Osteocyte (in vitro differentiated cells): ENCODE results near the gene KRT73. TPM values are rescaled to one million over a fixed set of nuclear protein-coding genes. Genes with fewer than 3 reads are reported as not detected.

Experiments
- DNase-seq: peaks from one replicate; pipeline ENCODE4 v3.0.0; 2021; ENCODE audit warnings: mixed read lengths; ENCODE audit not compliant: unreplicated experiment; ENCODE audit errors: extremely low spot score
- H3K27ac Mint-ChIP-seq: one replicate; pipeline ENCODE4 v1.8.0; 2021; ENCODE audit warnings: mild to moderate bottlenecking, mixed read lengths; ENCODE audit not compliant: unreplicated experiment
- H3K27me3 Mint-ChIP-seq: one replicate; pipeline ENCODE4 v1.8.0; 2021; ENCODE audit warnings: mixed read lengths; ENCODE audit not compliant: unreplicated experiment
- H3K36me3 Mint-ChIP-seq: one replicate; pipeline ENCODE4 v1.8.0; 2021; ENCODE audit warnings: mixed read lengths; ENCODE audit not compliant: unreplicated experiment
- H3K4me1 Mint-ChIP-seq: one replicate; pipeline ENCODE4 v1.8.0; 2021; ENCODE audit warnings: mixed read lengths; ENCODE audit not compliant: unreplicated experiment
- H3K4me3 Mint-ChIP-seq: one replicate; pipeline ENCODE4 v1.8.0; 2021; ENCODE audit warnings: mild to moderate bottlenecking, moderate library complexity, mixed read lengths; ENCODE audit not compliant: unreplicated experiment
- H3K9me3 Mint-ChIP-seq: one replicate; pipeline ENCODE4 v1.8.0; 2021; ENCODE audit warnings: mixed read lengths; ENCODE audit not compliant: unreplicated experiment
- total RNA-seq: library from RNA; stranded (reverse); gene quantifications from 2 replicates; pipeline ENCODE4 v1.2.1, GENCODE V29; 2021
- TF ChIP-seq, protein P1 (sequence below): fragments of 200-600 bp; sonication (generic); IDR thresholded peaks from 2 replicates; pipeline ENCODE4 v1.5.0; 2021; ENCODE audit warnings: antibody characterized with exemption, mild to moderate bottlenecking, moderate library complexity

KRT73 gene
- total RNA-seq, 1 donor from 2014 or later, result not detected

DNA sequence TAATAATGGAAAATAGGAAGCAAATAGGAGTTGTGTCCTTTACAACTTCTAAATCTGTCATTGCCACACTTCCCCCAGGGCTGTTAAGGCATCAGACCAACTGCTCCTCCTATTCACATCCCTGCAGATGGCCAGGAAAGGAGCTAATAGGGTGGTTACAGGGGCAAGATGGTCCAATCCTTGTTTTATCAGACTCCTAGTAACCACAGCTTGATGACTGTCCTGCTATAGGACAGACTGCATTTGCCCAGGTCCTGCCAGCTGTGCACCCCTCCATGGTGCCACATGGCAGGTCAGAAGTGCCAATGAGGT is 44.5 kb upstream of the KRT73 start:
- Mint-ChIP-seq H3K9me3 (no peaks in the 10 kb centered on the region), H3K27me3 (peaks cover 49% of the 10 kb centered on the region), H3K4me1 (no peaks in the 10 kb centered on the region), H3K36me3 (no peaks in the 10 kb centered on the region), H3K27ac (no peak overlapping the region), H3K4me3 (no peak overlapping the region)
- TF ChIP-seq, protein P1, sequence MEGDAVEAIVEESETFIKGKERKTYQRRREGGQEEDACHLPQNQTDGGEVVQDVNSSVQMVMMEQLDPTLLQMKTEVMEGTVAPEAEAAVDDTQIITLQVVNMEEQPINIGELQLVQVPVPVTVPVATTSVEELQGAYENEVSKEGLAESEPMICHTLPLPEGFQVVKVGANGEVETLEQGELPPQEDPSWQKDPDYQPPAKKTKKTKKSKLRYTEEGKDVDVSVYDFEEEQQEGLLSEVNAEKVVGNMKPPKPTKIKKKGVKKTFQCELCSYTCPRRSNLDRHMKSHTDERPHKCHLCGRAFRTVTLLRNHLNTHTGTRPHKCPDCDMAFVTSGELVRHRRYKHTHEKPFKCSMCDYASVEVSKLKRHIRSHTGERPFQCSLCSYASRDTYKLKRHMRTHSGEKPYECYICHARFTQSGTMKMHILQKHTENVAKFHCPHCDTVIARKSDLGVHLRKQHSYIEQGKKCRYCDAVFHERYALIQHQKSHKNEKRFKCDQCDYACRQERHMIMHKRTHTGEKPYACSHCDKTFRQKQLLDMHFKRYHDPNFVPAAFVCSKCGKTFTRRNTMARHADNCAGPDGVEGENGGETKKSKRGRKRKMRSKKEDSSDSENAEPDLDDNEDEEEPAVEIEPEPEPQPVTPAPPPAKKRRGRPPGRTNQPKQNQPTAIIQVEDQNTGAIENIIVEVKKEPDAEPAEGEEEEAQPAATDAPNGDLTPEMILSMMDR, result no peak
- DNase-seq, result no peak

DNA sequence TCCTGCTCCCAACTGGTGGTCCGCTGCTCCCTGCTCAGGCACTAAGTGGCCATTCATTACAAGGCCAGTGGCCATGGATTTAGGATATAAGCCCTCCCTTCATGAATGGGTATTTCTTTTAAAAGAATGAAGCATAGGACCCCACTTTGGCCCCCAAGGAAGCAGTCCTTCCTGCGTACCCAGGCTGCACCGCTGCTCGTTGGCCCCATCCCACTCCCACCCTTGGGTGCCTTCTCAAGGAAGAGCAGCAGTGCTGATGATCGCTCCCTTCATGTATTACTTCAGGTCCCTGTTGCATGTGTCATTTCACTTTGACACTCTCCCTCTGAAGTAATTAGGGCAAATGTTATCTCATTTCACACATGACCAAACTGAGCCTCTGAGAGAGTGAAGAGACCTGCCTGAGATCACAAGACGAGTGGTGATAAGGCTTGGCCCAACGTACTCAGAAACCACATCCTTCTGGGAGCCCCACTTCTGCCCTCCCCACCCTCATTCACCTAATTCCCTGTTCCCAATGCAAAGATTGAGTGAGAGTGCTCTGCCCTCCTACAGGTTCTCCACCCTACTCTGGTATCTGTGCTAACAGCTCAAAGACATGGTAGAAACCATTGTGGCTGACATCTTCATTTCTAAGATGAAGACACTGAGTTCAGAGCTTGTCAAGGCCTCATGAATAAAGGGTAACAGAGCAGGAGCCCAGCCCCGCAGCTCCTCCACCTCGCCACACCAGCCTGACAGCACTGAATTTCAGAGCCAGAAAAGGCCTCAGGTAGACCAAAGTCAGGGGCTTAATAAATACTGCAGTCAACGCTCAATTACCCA is 43.9 kb upstream of the KRT73 start:
- no peaks in the 10 kb centered on the region for H3K36me3 Mint-ChIP-seq
- H3K9me3 Mint-ChIP-seq, result no peaks in the 10 kb centered on the region
- peaks cover 52% of the 10 kb centered on the region for H3K27me3 Mint-ChIP-seq
- TF ChIP-seq, protein P1, result no peak
- no peaks in the 10 kb centered on the region for H3K4me1 Mint-ChIP-seq
- DNase-seq, result no peak
- H3K4me3 Mint-ChIP-seq, result no peak overlapping the region
- H3K27ac Mint-ChIP-seq, result no peak overlapping the region

DNA sequence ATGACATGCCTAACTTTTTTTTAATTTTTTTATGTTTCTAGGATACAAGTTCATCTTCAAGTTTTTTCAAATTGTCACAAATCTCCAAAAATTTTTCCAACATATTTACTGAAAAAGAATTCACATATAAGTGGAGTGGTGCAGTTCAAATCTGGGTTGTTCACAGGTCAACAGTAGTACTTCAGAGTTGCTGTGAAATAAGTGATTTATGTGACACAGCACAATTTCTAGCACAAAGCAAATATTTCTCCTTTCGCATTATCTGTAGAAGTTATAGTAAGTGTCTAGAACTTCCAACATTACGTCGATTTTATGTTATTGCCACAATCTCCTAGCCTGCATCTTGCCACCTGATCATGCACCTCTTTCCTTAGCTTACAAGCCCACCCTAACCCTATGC is 43.3 kb upstream of the KRT73 start:
- H3K27ac Mint-ChIP-seq, result no peak overlapping the region
- no peaks in the 10 kb centered on the region for H3K36me3 Mint-ChIP-seq
- H3K27me3 Mint-ChIP-seq, result peaks cover 56% of the 10 kb centered on the region
- no peak overlapping the region for H3K4me3 Mint-ChIP-seq
- H3K9me3 Mint-ChIP-seq, result no peaks in the 10 kb centered on the region
- TF ChIP-seq, protein P1, result no peak
- H3K4me1 Mint-ChIP-seq, result no peaks in the 10 kb centered on the region
- no peak for DNase-seq

DNA sequence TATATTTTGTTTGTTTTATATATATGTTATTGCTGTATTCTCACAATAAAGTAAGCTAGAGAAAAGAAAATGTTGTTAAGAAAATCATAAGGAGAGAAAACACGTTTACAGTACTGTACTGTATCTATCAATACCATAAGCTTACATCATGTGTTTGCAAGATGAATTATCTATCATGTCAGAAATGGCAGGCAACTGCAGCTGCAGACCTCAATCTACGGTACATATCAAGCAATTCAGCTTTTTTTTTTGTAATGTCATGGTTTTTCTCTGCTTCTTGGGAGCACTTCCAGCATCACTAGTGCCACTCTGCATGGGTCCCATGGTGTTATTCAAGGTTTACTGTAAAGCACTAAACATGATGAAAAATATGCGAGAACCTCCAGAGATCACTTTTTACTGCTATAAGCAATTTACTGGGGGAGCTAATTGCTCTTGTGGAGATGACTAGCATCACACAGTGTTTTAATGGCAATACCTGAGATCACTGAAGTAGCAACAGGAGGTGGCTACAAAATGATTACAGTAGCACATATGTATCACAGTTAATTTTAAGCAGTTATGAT is 42.7 kb upstream of the KRT73 start:
- Mint-ChIP-seq H3K4me3 (no peak overlapping the region), H3K9me3 (no peaks in the 10 kb centered on the region), H3K4me1 (no peaks in the 10 kb centered on the region), H3K36me3 (no peaks in the 10 kb centered on the region), H3K27me3 (peaks cover 60% of the 10 kb centered on the region), H3K27ac (no peak overlapping the region)
- TF ChIP-seq, protein P1, result no peak
- DNase-seq, result no peak

DNA sequence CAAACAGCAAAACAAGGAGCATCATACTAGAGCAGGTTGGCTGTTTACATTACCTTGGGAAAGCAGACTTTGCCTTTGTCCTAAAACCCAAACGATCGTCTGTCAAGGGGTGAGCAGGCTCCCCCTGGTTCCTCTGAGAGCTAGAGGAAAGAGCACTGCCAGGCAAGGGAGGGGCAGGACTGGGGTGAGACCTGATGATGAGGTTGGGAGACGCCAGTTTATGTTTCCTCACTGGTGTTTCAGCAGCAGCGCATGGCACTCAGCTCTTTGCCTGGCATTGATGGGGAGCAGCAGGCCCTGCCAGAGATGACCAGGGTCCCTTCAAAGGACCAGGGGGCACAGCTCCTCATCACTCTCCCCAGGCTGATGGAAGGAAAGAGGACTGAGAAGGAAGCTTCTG is 41.6 kb upstream of the KRT73 start:
- no peaks in the 10 kb centered on the region for H3K36me3 Mint-ChIP-seq
- H3K9me3 Mint-ChIP-seq, result no peaks in the 10 kb centered on the region
- no peak overlapping the region for H3K4me3 Mint-ChIP-seq
- TF ChIP-seq, protein P1, result no peak
- H3K4me1 Mint-ChIP-seq, result no peaks in the 10 kb centered on the region
- no peak overlapping the region for H3K27ac Mint-ChIP-seq
- peaks cover 67% of the 10 kb centered on the region for H3K27me3 Mint-ChIP-seq
- DNase-seq, result no peak
